ENCODE results near the gene MLPH.

The MLPH gene

DNA sequence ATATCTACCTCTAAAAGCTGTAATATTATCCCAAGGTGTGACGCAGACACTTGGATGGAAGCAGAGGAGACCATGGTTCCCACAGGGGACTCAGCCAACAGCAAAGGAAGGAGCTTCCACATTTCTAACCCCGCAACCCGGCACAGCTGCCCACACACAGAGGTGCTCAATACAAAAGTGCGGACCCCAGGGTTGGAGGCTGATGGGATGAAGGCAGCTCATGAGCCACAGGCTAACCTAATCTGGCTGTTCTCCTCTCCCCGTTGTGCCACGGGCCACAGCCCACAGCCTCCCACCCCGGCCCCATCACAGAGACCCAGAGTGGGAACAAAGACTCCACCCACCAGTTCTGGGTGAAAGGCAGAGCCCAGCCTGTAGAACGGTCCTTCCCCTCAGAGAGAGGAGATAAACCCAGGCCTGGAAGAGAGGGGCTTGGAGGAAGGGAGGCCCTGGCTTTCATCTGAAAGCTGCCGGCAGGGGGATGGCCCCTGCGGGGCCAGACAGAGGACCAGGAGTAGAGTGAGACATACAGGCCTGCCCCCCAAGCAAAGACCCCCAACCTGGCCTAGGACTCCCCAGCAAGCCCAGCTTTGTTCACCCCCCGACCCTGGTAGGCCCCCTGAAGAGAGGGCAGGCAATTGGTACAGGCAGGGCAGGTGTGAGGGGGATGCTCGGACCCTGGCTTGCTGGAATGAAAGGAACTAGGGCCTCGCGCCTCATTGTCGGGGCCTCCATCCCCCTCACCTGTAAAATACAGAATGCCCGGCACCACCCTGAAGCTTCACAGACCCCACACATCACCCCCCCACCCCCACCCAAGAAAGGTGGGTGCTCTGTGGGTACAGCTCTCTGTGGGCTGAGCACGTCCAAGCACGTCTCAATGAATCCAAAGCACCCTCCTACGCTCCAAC is 96.6 kb downstream of the MLPH start:
- DNase-seq (ENCODE audit: extremely low read depth, low read depth) = no peak
- TF ChIP-seq, protein P1, sequence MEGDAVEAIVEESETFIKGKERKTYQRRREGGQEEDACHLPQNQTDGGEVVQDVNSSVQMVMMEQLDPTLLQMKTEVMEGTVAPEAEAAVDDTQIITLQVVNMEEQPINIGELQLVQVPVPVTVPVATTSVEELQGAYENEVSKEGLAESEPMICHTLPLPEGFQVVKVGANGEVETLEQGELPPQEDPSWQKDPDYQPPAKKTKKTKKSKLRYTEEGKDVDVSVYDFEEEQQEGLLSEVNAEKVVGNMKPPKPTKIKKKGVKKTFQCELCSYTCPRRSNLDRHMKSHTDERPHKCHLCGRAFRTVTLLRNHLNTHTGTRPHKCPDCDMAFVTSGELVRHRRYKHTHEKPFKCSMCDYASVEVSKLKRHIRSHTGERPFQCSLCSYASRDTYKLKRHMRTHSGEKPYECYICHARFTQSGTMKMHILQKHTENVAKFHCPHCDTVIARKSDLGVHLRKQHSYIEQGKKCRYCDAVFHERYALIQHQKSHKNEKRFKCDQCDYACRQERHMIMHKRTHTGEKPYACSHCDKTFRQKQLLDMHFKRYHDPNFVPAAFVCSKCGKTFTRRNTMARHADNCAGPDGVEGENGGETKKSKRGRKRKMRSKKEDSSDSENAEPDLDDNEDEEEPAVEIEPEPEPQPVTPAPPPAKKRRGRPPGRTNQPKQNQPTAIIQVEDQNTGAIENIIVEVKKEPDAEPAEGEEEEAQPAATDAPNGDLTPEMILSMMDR (IDR thresholded peaks at IDR 0.05; ENCODE audit: low read depth, low read length) = no peak

DNA sequence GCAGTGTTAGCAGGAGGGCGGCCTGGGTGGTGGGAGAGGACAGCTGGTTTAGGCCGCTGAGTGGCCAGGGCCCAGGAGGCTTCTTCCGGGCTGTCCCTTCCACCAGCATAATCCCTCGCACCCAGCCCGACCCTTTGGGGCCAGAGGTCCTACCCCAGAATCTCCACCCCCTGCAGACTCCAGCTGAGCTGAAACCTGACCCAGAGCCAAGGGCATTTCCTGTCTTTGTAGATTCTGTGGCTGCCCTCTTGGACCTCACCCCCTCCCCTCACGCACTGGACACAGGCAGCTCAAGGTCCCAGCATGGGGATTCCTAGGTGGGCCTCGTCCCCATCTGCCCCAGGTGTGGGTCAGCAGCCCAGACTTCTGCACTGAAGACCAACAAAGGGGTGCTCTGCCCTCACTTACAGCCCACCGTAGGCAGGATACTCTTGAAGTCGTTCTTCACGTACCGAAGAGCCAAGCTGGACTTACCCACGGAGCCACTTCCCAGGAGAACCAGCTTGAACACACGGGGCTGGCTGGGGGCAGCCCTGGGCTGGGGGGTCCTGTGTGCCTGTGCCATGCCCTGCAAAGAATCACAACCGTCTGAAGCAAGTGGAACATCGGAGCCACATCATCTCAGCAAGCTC is 98.7 kb downstream of the MLPH start:
- TF ChIP-seq, protein P1 (IDR thresholded peaks at IDR 0.05; ENCODE audit: low read depth, low read length) = no peak

DNA sequence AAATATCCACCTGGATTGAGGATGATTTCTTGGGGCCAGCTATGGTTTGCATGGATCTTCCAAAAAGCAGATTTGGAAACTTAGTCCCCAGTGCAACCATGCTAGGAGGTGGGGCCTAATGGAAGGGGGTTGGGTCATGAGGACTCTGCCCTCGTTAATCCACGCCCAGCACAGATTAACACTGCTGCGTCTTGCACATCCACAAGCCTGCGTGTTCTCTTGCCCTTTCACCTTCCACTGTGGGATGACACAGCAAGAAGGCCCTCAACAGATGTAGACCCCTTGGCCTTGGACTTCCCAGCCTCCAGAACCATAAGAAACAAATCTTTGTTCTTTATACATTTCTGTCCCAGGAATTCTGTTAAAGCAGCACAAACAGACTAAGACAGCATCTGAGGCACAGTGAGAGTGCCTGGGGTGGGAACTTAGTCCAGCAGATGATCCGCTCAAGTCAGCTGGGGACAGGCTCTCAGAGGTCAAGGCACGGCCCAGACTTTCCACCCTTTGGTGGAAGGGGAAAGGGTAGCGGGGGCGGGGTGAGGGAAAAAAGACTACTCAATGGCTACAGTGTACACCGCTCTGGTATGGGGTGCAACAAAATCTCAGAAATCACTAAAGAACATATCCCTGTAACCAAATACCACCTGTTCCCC is 101.1 kb downstream of the MLPH start:
- TF ChIP-seq, protein P1 (IDR thresholded peaks at IDR 0.05; ENCODE audit: low read depth, low read length) = no peak
- no peak for DNase-seq (ENCODE audit: extremely low read depth, low read depth)

More for the DNA sequence above, 98.7 kb downstream of the MLPH start:
- no peak for DNase-seq (ENCODE audit: extremely low read depth, low read depth)

DNA sequence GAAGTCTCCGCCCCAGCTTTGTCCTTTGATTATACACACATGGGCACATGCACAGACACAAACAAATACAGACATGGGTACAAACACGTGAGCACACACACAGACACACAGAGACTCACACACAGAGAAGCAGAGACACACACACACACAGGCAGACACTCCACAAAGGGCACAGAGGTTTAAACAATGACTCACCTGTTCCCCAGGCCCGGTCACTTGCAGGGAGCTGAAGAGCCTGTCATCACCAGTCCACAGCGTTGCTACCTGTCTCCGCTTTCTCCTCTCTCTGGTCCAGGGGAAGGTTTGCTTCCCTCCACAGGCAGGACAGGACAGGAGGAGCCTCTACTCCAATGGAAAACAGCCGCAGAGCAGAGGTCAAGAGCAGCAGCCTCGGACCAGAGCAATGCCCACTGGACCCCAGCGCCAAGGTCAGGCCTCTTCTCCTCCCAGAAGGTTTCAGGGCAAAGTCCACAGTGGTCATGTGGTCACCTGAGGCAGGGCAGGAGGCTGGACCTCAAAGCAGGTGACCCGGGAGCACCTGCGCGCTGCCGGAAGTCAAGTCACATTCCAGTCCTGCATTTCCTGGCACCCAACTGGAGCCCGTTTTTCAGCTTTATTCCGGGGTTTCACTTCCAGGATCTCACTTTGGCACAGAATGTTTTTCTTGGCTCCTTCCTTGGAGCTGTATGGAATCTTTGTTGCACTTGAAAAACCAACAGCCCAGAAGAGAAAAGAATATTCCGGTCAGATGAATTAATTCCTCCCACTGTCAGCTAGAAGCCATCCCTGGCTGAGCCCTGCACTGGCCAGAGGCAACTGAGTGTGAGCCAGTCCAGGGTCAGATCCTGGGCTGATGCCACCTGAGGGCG is 103.5 kb downstream of the MLPH start, which contains the start of gene RAB17:
Gene RAB17 (minus strand): TSS at position 463 of the 869 bp plus-strand sequence. CDS start 4,580 bp downstream, outside the sequence.
- no peak for DNase-seq (ENCODE audit: extremely low read depth, low read depth)
- TF ChIP-seq, protein P1 (IDR thresholded peaks at IDR 0.05; ENCODE audit: low read depth, low read length) = no peak

DNA sequence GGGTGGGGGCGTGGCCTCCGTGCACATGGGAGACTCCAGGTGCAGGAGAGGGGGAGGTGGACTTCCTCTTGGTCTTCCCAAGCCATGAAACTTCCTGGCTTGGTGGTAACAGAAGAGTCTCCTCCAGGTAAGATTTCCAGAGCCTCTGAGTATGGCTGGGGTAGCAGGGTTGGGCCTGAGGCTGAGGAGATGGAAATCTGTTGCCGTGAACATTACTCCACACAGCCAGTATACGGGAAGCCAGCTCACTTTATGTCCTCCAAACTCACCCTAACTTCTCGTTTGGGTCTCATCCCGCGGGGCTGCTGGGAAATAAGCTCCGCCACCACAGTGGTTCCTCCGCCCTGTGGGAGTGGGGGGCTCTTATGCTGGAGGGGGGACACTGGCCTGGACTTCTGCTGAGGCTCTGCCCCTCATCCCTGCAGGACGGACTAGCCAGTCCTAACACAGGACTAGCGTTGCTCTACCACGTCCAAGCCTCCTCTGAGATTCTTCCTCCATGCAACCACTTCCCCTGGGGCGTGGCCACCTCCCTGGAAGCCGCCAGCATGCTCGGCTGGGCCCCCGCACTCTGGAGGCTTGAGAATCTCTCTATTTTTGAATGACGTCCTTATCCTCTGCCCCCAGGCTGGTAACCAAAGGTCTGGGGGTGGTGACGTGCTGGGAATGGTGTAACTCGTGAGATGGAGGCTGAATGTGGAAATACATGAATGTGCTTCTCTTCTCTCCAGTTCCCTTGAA is 104.3 kb downstream of the MLPH start:
- TF ChIP-seq, protein P1 (IDR thresholded peaks at IDR 0.05; ENCODE audit: low read depth, low read length) = no peak
- DNase-seq (ENCODE audit: extremely low read depth, low read depth) = no peak

DNA sequence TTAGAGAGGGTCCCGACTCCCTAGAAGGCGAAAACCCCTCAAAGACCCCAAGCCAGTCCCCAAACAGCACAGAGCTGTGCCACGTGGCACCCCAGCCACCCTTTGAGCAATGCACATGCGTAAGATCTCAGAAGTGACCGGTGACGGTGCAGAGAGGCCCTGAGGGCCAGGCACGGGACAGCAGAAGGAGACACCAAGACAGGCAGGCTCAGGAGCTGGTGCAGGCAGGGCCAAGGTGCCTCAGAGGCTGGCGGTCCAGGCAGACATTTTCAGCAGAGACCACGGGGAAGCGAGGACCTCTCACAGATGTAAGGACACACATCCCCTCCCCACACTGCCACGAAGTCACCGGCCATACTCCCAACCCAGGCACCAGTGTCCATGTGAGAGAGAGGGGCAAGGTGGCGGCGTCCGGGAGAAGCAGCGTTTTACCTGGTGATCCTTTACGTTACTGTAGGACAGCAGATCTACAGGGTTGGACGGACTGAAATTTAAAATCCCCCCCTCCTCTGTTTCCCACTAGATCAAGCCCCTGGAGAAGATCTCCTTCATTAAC is 105.5 kb downstream of the MLPH start:
- DNase-seq (ENCODE audit: extremely low read depth, low read depth) = no peak
- TF ChIP-seq, protein P1 (IDR thresholded peaks at IDR 0.05; ENCODE audit: low read depth, low read length) = no peak

All from AG09319 (cell line).